ENCODE measurements around the gene KCTD21.

Gene KCTD21

GRCh38 chr11:78147807-78148206, 40.6 kb downstream of the KCTD21 start:
- Histone ChIP-seq H3K27me3 (ENCODE audit: low read depth, low read length) (no peaks in the 10 kb centered on the region), H3K27ac (ENCODE audit: low read length) (no peak overlapping the region), H3K36me3 (ENCODE audit: control insufficient read depth in 1 of 2, insufficient read depth in 2 of 2, low read length in 2 of 2) (no peaks in the 10 kb centered on the region), H3K4me1 (ENCODE audit: control insufficient read depth in 1 of 2, insufficient read depth in 2 of 2, low read length in 2 of 2) (peaks cover 0 to 8% of the 10 kb centered on the region in 2 donors), H3K4me3 (ENCODE audit: low read depth in 1 of 2, low read length in 2 of 2) (no peak overlapping the region), H3K9me3 (ENCODE audit: control insufficient read depth in 1 of 2, low read length in 2 of 2) (no peaks in the 10 kb centered on the region)

- no peaks in the 10 kb centered on the region for H3K9me3 ChIP-seq (ENCODE audit: control insufficient read depth in 1 of 2, low read length in 2 of 2)
- H3K4me1 ChIP-seq (ENCODE audit: control insufficient read depth in 1 of 2, insufficient read depth in 2 of 2, low read length in 2 of 2), result peaks cover 0 to 8% of the 10 kb centered on the region in 2 donors
- no peaks in the 10 kb centered on the region for H3K36me3 ChIP-seq (ENCODE audit: control insufficient read depth in 1 of 2, insufficient read depth in 2 of 2, low read length in 2 of 2)
- H3K4me3 ChIP-seq (ENCODE audit: low read depth in 1 of 2, low read length in 2 of 2), result no peak overlapping the region
- H3K27ac ChIP-seq (ENCODE audit: low read length), result no peak overlapping the region
- H3K27me3 ChIP-seq (ENCODE audit: low read depth, low read length), result no peaks in the 10 kb centered on the region
Observed at GRCh38 chr11:78145511-78146025, 42.9 kb downstream of the KCTD21 start.

- H3K27ac ChIP-seq (ENCODE audit: low read length), result no peak overlapping the region
- no peak overlapping the region for H3K4me3 ChIP-seq (ENCODE audit: low read depth in 1 of 2, low read length in 2 of 2)
- peaks cover 0 to 12% of the 10 kb centered on the region in 2 donors for H3K4me1 ChIP-seq (ENCODE audit: control insufficient read depth in 1 of 2, insufficient read depth in 2 of 2, low read length in 2 of 2)
- no peaks in the 10 kb centered on the region for H3K36me3 ChIP-seq (ENCODE audit: control insufficient read depth in 1 of 2, insufficient read depth in 2 of 2, low read length in 2 of 2)
- H3K9me3 ChIP-seq (ENCODE audit: control insufficient read depth in 1 of 2, low read length in 2 of 2), result no peaks in the 10 kb centered on the region
- H3K27me3 ChIP-seq (ENCODE audit: low read depth, low read length), result no peaks in the 10 kb centered on the region
Observed at GRCh38 chr11:78140392-78141077, 47.9 kb downstream of the KCTD21 start.

GRCh38 chr11:78139422-78140391, 48.7 kb downstream of the KCTD21 start, which contains the start of gene ALG8:
Gene ALG8, minus strand, starts transcription at chr11:78139626. Its CDS starts 38 bp downstream, at chr11:78139588.
- Histone ChIP-seq H3K4me3 (ENCODE audit: low read depth in 1 of 2, low read length in 2 of 2) (peak within 1 kb of the TSS; percentile 78 to 84), H3K27ac (ENCODE audit: low read length) (peak within 1 kb of the TSS; percentile 88), H3K4me1 (ENCODE audit: control insufficient read depth in 1 of 2, insufficient read depth in 2 of 2, low read length in 2 of 2) (peaks cover 0 to 12% of the 10 kb centered on the region in 2 donors)

GRCh38 chr11:78138694-78139421, 49.6 kb downstream of the KCTD21 start:
- Histone ChIP-seq H3K9me3 (ENCODE audit: control insufficient read depth in 1 of 2, low read length in 2 of 2) (no peaks in the 10 kb centered on the region), H3K27ac (ENCODE audit: low read length) (peak overlapping the region; percentile 88), H3K36me3 (ENCODE audit: control insufficient read depth in 1 of 2, insufficient read depth in 2 of 2, low read length in 2 of 2) (no peaks in the 10 kb centered on the region), H3K4me3 (ENCODE audit: low read depth in 1 of 2, low read length in 2 of 2) (peak overlapping the region; percentile 78 to 84), H3K27me3 (ENCODE audit: low read depth, low read length) (no peaks in the 10 kb centered on the region), H3K4me1 (ENCODE audit: control insufficient read depth in 1 of 2, insufficient read depth in 2 of 2, low read length in 2 of 2) (peaks cover 0 to 12% of the 10 kb centered on the region in 2 donors)

More at GRCh38 chr11:78139422-78140391, 48.7 kb downstream of the KCTD21 start, which contains the start of gene ALG8:
- H3K36me3 ChIP-seq (ENCODE audit: control insufficient read depth in 1 of 2, insufficient read depth in 2 of 2, low read length in 2 of 2), result no peaks in the 10 kb centered on the region
- no peaks in the 10 kb centered on the region for H3K27me3 ChIP-seq (ENCODE audit: low read depth, low read length)
- H3K9me3 ChIP-seq (ENCODE audit: control insufficient read depth in 1 of 2, low read length in 2 of 2), result no peaks in the 10 kb centered on the region

GRCh38 chr11:78138291-78138690, 50.1 kb downstream of the KCTD21 start:
- Histone ChIP-seq H3K4me1 (ENCODE audit: control insufficient read depth in 1 of 2, insufficient read depth in 2 of 2, low read length in 2 of 2) (peaks cover 0 to 12% of the 10 kb centered on the region in 2 donors), H3K4me3 (ENCODE audit: low read depth in 1 of 2, low read length in 2 of 2) (peak overlapping the region in 1 of 2 donors; percentile 84)

GRCh38 chr11:78132475-78132874, 56.0 kb downstream of the KCTD21 start:
- Histone ChIP-seq H3K4me3 (ENCODE audit: low read depth in 1 of 2, low read length in 2 of 2) (no peak overlapping the region), H3K4me1 (ENCODE audit: control insufficient read depth in 1 of 2, insufficient read depth in 2 of 2, low read length in 2 of 2) (no peaks in the 10 kb centered on the region), H3K36me3 (ENCODE audit: control insufficient read depth in 1 of 2, insufficient read depth in 2 of 2, low read length in 2 of 2) (no peaks in the 10 kb centered on the region), H3K27ac (ENCODE audit: low read length) (no peak overlapping the region), H3K9me3 (ENCODE audit: control insufficient read depth in 1 of 2, low read length in 2 of 2) (no peaks in the 10 kb centered on the region), H3K27me3 (ENCODE audit: low read depth, low read length) (no peaks in the 10 kb centered on the region)

More at GRCh38 chr11:78138291-78138690, 50.1 kb downstream of the KCTD21 start:
- H3K27ac ChIP-seq (ENCODE audit: low read length), result no peak overlapping the region
- H3K36me3 ChIP-seq (ENCODE audit: control insufficient read depth in 1 of 2, insufficient read depth in 2 of 2, low read length in 2 of 2), result no peaks in the 10 kb centered on the region
- no peaks in the 10 kb centered on the region for H3K9me3 ChIP-seq (ENCODE audit: control insufficient read depth in 1 of 2, low read length in 2 of 2)
- H3K27me3 ChIP-seq (ENCODE audit: low read depth, low read length), result no peaks in the 10 kb centered on the region

GRCh38 chr11:78131956-78132355, 56.5 kb downstream of the KCTD21 start:
- no peak overlapping the region for H3K27ac ChIP-seq (ENCODE audit: low read length)
- H3K9me3 ChIP-seq (ENCODE audit: control insufficient read depth in 1 of 2, low read length in 2 of 2), result no peaks in the 10 kb centered on the region
- H3K27me3 ChIP-seq (ENCODE audit: low read depth, low read length), result no peaks in the 10 kb centered on the region
- no peak overlapping the region for H3K4me3 ChIP-seq (ENCODE audit: low read depth in 1 of 2, low read length in 2 of 2)
- H3K4me1 ChIP-seq (ENCODE audit: control insufficient read depth in 1 of 2, insufficient read depth in 2 of 2, low read length in 2 of 2), result no peaks in the 10 kb centered on the region
- no peaks in the 10 kb centered on the region for H3K36me3 ChIP-seq (ENCODE audit: control insufficient read depth in 1 of 2, insufficient read depth in 2 of 2, low read length in 2 of 2)

- Histone ChIP-seq H3K4me1 (ENCODE audit: control insufficient read depth in 1 of 2, insufficient read depth in 2 of 2, low read length in 2 of 2) (no peaks in the 10 kb centered on the region), H3K4me3 (ENCODE audit: low read depth in 1 of 2, low read length in 2 of 2) (no peak overlapping the region), H3K27ac (ENCODE audit: low read length) (no peak overlapping the region), H3K36me3 (ENCODE audit: control insufficient read depth in 1 of 2, insufficient read depth in 2 of 2, low read length in 2 of 2) (peaks cover 4 to 10% of the 10 kb centered on the region in 2 donors), H3K9me3 (ENCODE audit: control insufficient read depth in 1 of 2, low read length in 2 of 2) (no peaks in the 10 kb centered on the region), H3K27me3 (ENCODE audit: low read depth, low read length) (no peaks in the 10 kb centered on the region)
Observed at GRCh38 chr11:78127403-78127802, 61.0 kb downstream of the KCTD21 start.
